ENCODE results near the gene SSC5D. TPM values are rescaled to one million over a fixed set of nuclear protein-coding genes. Genes with fewer than 3 reads are reported as not detected.

SSC5D gene
- total RNA-seq, 2 experiments from 2014 or later, result 0.42 to 1.3 TPM

DNA sequence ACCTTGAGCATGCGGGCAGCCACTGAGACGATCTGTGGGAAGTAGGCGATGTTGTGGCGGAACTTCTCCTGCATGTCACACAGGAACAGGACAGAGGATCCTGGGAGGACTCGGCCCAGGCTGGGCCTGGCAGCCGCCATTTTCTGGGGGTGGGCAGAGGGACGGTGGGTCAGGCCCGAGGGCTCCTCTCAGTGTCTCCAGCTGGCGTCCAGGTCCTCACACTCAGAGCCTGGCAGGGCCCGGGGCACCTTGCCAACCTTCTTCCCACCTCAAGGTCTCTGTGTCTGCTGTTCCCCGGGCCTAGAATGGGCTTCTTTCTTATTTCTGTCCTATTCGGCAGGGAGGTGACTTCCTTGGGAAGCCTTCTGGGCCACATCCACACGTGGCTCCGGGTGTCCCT lies 31.9 kb upstream of the SSC5D start:
- no peak for DNase-seq
- ATAC-seq (ENCODE audit: poor library complexity), result no peak
- H3K36me3 Mint-ChIP-seq (ENCODE audit: low read depth), result no peaks in the 10 kb centered on the region
- H3K4me1 Mint-ChIP-seq (ENCODE audit: low read depth), result peaks cover 25% of the 10 kb centered on the region
- intact Hi-C loops (cut with DNase I, micrococcal nuclease), result no loop called here
- Histone ChIP-seq H3K36me3 (ENCODE audit: insufficient read depth, low read length) (no peaks in the 10 kb centered on the region), H3K4me1 (ENCODE audit: insufficient read depth, low read length) (peaks cover 26% of the 10 kb centered on the region), H3K27me3 (ENCODE audit: control insufficient read depth in 1 of 2, insufficient read depth in 2 of 2, low read length in 2 of 2) (peaks cover 9 to 12% of the 10 kb centered on the region in 2 experiments), H3K9me3 (ENCODE audit: control insufficient read depth in 1 of 2, insufficient read depth in 1 of 2, low read length in 2 of 2) (peaks cover 0 to 7% of the 10 kb centered on the region in 2 experiments), H3K27ac (ENCODE audit: low read depth in 1 of 2, low read length in 2 of 2) (no peak overlapping the region), H3K4me3 (ENCODE audit: low read length) (no peak overlapping the region)
- peak overlapping the region; percentile 25 for H3K4me3 Mint-ChIP-seq
- H3K27me3 Mint-ChIP-seq, result peaks cover 25% of the 10 kb centered on the region
- H3K27ac Mint-ChIP-seq, result no peak overlapping the region
- TF ChIP-seq, protein P1, sequence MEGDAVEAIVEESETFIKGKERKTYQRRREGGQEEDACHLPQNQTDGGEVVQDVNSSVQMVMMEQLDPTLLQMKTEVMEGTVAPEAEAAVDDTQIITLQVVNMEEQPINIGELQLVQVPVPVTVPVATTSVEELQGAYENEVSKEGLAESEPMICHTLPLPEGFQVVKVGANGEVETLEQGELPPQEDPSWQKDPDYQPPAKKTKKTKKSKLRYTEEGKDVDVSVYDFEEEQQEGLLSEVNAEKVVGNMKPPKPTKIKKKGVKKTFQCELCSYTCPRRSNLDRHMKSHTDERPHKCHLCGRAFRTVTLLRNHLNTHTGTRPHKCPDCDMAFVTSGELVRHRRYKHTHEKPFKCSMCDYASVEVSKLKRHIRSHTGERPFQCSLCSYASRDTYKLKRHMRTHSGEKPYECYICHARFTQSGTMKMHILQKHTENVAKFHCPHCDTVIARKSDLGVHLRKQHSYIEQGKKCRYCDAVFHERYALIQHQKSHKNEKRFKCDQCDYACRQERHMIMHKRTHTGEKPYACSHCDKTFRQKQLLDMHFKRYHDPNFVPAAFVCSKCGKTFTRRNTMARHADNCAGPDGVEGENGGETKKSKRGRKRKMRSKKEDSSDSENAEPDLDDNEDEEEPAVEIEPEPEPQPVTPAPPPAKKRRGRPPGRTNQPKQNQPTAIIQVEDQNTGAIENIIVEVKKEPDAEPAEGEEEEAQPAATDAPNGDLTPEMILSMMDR (IDR thresholded peaks at IDR 0.05), result no peak
- POLR2A ChIA-PET, result no interaction called here
- CTCF ChIA-PET, result no interaction called here
- no peaks in the 10 kb centered on the region for H3K9me3 Mint-ChIP-seq

DNA sequence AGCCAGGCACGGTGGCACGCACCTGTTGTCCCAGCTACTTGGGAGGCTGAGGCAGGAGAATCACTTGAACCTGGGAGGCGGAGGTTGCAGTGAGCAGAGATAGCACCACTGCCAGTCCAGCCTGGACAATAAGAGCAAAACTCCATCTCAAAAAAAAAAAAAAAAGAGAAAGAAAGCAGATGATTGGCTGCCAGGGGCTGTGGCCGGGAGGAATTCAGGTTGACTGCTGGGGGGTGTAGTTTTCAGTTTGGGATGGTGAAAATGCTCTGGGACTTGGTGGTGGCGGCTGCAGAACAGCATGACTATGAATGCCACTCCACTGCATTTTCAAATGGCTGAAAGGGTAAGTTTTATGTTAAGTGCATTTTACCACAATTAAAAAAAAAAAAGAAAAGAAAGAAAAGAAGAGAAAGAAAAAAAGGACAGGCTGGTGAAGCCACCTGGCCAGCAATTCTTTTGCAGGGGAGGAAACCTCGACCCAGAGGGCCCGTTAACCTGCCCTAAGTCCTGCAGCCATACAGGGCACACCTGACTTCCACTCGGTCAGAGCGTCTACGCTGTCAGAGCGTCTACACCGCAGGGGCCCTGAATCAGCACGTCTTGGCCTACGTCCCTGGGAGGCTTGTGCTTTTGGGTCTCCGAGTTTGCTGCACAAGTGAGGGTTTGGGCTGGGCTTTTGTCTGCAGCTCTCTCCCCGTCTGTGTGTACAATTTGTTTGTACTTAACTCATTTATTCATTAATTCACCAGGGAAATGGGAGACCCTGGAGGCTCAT lies 30.4 kb upstream of the SSC5D start:
- CTCF ChIA-PET, result interaction anchor here (1.6 kb wide), 1 partner anchor 46 kb away, joined by 4 read pairs; no protein-coding TSS in a partner anchor
- Histone ChIP-seq H3K36me3 (ENCODE audit: insufficient read depth, low read length) (no peaks in the 10 kb centered on the region), H3K9me3 (ENCODE audit: control insufficient read depth in 1 of 2, insufficient read depth in 1 of 2, low read length in 2 of 2) (peaks cover 0 to 2% of the 10 kb centered on the region in 2 experiments), H3K4me3 (ENCODE audit: low read length) (no peak overlapping the region), H3K27ac (ENCODE audit: low read depth in 1 of 2, low read length in 2 of 2) (no peak overlapping the region), H3K27me3 (ENCODE audit: control insufficient read depth in 1 of 2, insufficient read depth in 2 of 2, low read length in 2 of 2) (no peaks in the 10 kb centered on the region), H3K4me1 (ENCODE audit: insufficient read depth, low read length) (peaks cover 22% of the 10 kb centered on the region)
- peaks cover 18% of the 10 kb centered on the region for H3K27me3 Mint-ChIP-seq
- intact Hi-C loops (cut with DNase I, micrococcal nuclease), result no loop called here
- H3K36me3 Mint-ChIP-seq (ENCODE audit: low read depth), result peaks cover 5% of the 10 kb centered on the region
- DNase-seq, result no peak
- TF ChIP-seq, protein P1 (IDR thresholded peaks at IDR 0.05), result no peak
- H3K4me1 Mint-ChIP-seq (ENCODE audit: low read depth), result peaks cover 29% of the 10 kb centered on the region
- no peaks in the 10 kb centered on the region for H3K9me3 Mint-ChIP-seq
- POLR2A ChIA-PET, result no interaction called here
- ATAC-seq (ENCODE audit: poor library complexity), result no peak
- no peak overlapping the region for H3K4me3 Mint-ChIP-seq
- no peak overlapping the region for H3K27ac Mint-ChIP-seq

DNA sequence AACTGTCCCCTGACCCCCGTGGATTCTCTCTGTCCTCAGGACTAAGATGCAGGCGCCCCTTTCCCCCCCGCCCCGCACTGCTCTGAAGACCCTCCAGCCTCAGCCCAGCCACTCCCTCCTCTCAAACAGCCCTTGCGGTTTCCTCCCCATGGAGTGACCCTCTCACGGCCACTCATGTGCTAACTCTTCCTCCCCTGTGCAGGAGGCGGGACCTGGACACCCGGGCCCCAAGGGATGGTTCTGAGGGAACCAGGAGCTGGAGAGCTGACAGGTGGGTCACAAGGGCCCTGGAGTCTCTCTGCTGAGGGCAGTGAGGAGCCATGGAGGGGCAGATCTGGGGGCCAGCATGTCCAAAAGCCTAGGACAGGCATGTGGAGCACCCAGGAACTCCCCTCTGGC lies 28.7 kb upstream of the SSC5D start:
- H3K9me3 Mint-ChIP-seq, result no peaks in the 10 kb centered on the region
- DNase-seq (peak in 1 of 14 experiments; percentile 22), ATAC-seq (ENCODE audit: poor library complexity) (no peak)
- Histone ChIP-seq H3K36me3 (ENCODE audit: insufficient read depth, low read length) (no peaks in the 10 kb centered on the region), H3K27ac (ENCODE audit: low read depth in 1 of 2, low read length in 2 of 2) (no peak overlapping the region), H3K4me3 (ENCODE audit: low read length) (no peak overlapping the region), H3K27me3 (ENCODE audit: control insufficient read depth in 1 of 2, insufficient read depth in 2 of 2, low read length in 2 of 2) (no peaks in the 10 kb centered on the region), H3K4me1 (ENCODE audit: insufficient read depth, low read length) (peaks cover 19% of the 10 kb centered on the region), H3K9me3 (ENCODE audit: control insufficient read depth in 1 of 2, insufficient read depth in 1 of 2, low read length in 2 of 2) (no peaks in the 10 kb centered on the region)
- H3K27me3 Mint-ChIP-seq, result peaks cover 3% of the 10 kb centered on the region
- peaks cover 17% of the 10 kb centered on the region for H3K4me1 Mint-ChIP-seq (ENCODE audit: low read depth)
- ChIA-PET CTCF (interaction anchor here (1.6 kb wide), 1 partner anchor 45 kb away, joined by 4 read pairs; no protein-coding TSS in a partner anchor), POLR2A (no interaction called here)
- TF ChIP-seq, protein P1 (IDR thresholded peaks at IDR 0.05), result no peak
- H3K27ac Mint-ChIP-seq, result no peak overlapping the region
- intact Hi-C loops (cut with DNase I, micrococcal nuclease), result no loop called here
- peaks cover 5% of the 10 kb centered on the region for H3K36me3 Mint-ChIP-seq (ENCODE audit: low read depth)
- H3K4me3 Mint-ChIP-seq, result no peak overlapping the region

Measured in CD4-positive, alpha-beta T cell (primary cell).